GM04504 (cell line): Measurements from ENCODE around the gene ZNF346.

Experiments used
- DNase-seq: peaks from one replicate; pipeline ENCODE4 v3.0.0-alpha.2; 2012; ENCODE audit warnings: low read depth

ZNF346 gene

GRCh38 chr5:177117441-177118045, 95.0 kb downstream of the ZNF346 start:
- DNase-seq: no peak

- no peak for DNase-seq
Observed at GRCh38 chr5:177122566-177122965, 100.1 kb downstream of the ZNF346 start.

- DNase-seq: no peak
Observed at GRCh38 chr5:177123789-177124485, 101.4 kb downstream of the ZNF346 start.

GRCh38 chr5:177124486-177124991, 102.0 kb downstream of the ZNF346 start:
- DNase-seq: no peak

DNA sequence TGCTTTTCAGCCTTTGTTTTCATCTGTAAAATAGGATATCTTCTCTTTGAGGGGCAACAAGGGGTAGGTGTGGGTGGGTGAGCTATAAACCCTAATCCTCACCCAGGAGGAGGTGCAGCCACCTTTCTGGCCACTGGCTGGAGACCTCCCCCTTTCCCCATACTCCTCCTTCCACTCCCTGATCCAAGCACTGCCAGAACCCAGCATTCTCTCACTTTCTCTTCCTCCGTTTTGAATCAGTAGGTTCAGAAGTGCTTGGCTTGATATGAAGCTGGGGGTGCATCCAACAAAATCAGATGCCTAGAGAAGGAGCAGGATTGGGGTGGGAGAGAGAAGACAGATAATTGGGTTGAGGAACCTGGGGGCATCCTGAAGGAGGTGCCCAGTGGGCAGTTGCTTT, 104.3 kb downstream of the ZNF346 start:
- DNase-seq: no peak

- DNase-seq: no peak
Observed at GRCh38 chr5:177128551-177128981, 106.1 kb downstream of the ZNF346 start.

GRCh38 chr5:177130211-177131018, 107.9 kb downstream of the ZNF346 start:
- no peak for DNase-seq
